HFFc6 (cell line): ENCODE data around the gene EBF3. TPM values are rescaled to one million over a fixed set of nuclear protein-coding genes. Genes with fewer than 3 reads are reported as not detected.

Experiments
- DNase-seq: peaks from one replicate; pipeline ENCODE4 v3.0.0-alpha.2; 2018
- H3K27ac Mint-ChIP-seq: 2 replicates; pipeline ENCODE4 v1.8.0; 2020; ENCODE audit warnings: mild to moderate bottlenecking, mixed read lengths
- H3K27me3 Mint-ChIP-seq: 2 replicates; pipeline ENCODE4 v1.8.0; 2021; ENCODE audit warnings: mild to moderate bottlenecking, moderate library complexity, mixed read lengths; ENCODE audit not compliant: insufficient read depth
- H3K36me3 Mint-ChIP-seq: 2 replicates; pipeline ENCODE4 v1.8.0; 2021; ENCODE audit warnings: low read depth, mixed read lengths
- H3K4me1 Mint-ChIP-seq: 2 replicates; pipeline ENCODE4 v1.8.0; 2020; ENCODE audit warnings: low read depth, mixed read lengths
- H3K4me3 Mint-ChIP-seq: 2 replicates; pipeline ENCODE4 v1.8.0; 2020; ENCODE audit warnings: mild to moderate bottlenecking, moderate library complexity, mixed read lengths
- H3K9me3 Mint-ChIP-seq: 2 replicates; pipeline ENCODE4 v1.8.0; 2020; ENCODE audit warnings: mild to moderate bottlenecking, mixed read lengths
- CTCF ChIP-seq: fragments of 200-600 bp; sonication (generic); IDR thresholded peaks from 2 replicates; pipeline ENCODE4 v1.5.0; 2021; ENCODE audit warnings: antibody characterized with exemption, mild to moderate bottlenecking
- total RNA-seq, 6 experiments: library from RNA; stranded (reverse); fragmentation: NEBNext Ultra II Directional; extraction: Animal tissue kit (Norgen Biotek cat#: 25700); gene quantifications; 2 replicates in 1 of 6; 3 replicates in 5 of 6; pipeline ENCODE4 v1.2.3, GENCODE V29; 2021

The EBF3 gene
- total RNA-seq, 6 experiments from 2014 or later: 0.14 to 0.39 (median 0.21) TPM; not detected in 2

GRCh38 chr10:129885526-129885925 lies 78.5 kb downstream of the EBF3 start:
- Mint-ChIP-seq H3K9me3 (peaks cover 4% of the 10 kb centered on the region; the same call in 1 of the 2 replicates), H3K4me3 (no peak overlapping the region), H3K27me3 (no peaks in the 10 kb centered on the region), H3K36me3 (no peaks in the 10 kb centered on the region), H3K4me1 (no peaks in the 10 kb centered on the region), H3K27ac (no peak overlapping the region)
- DNase-seq: no peak
- TF ChIP-seq CTCF: no peak

GRCh38 chr10:129884398-129885078 lies 79.5 kb downstream of the EBF3 start:
- H3K4me3 Mint-ChIP-seq: no peak overlapping the region
- H3K27ac Mint-ChIP-seq: no peak overlapping the region
- no peaks in the 10 kb centered on the region for H3K27me3 Mint-ChIP-seq
- no peak for DNase-seq
- peaks cover 3% of the 10 kb centered on the region; the same call in 1 of the 2 replicates for H3K9me3 Mint-ChIP-seq
- H3K36me3 Mint-ChIP-seq: no peaks in the 10 kb centered on the region
- H3K4me1 Mint-ChIP-seq: no peaks in the 10 kb centered on the region
- no peak for TF ChIP-seq CTCF

- H3K4me3 Mint-ChIP-seq: no peak overlapping the region
- H3K36me3 Mint-ChIP-seq: no peaks in the 10 kb centered on the region
These were observed 80.3 kb downstream of the EBF3 start for GRCh38 chr10:129883626-129884397.

GRCh38 chr10:129883029-129883428 lies 81.0 kb downstream of the EBF3 start:
- Mint-ChIP-seq H3K4me1 (no peaks in the 10 kb centered on the region), H3K36me3 (no peaks in the 10 kb centered on the region), H3K27me3 (no peaks in the 10 kb centered on the region), H3K9me3 (no peaks in the 10 kb centered on the region; the same call in 1 of the 2 replicates), H3K4me3 (no peak overlapping the region), H3K27ac (no peak overlapping the region)
- TF ChIP-seq CTCF: no peak
- DNase-seq: no peak

More at GRCh38 chr10:129883626-129884397, 80.3 kb downstream of the EBF3 start:
- DNase-seq: no peak
- Mint-ChIP-seq H3K4me1 (no peaks in the 10 kb centered on the region), H3K9me3 (no peaks in the 10 kb centered on the region; the same call in 1 of the 2 replicates), H3K27me3 (no peaks in the 10 kb centered on the region), H3K27ac (no peak overlapping the region)
- TF ChIP-seq CTCF: no peak

GRCh38 chr10:129882291-129883010 lies 81.6 kb downstream of the EBF3 start:
- Mint-ChIP-seq H3K36me3 (no peaks in the 10 kb centered on the region), H3K27ac (no peak overlapping the region)
- DNase-seq: no peak

More at GRCh38 chr10:129882291-129883010, 81.6 kb downstream of the EBF3 start:
- no peaks in the 10 kb centered on the region; the same call in 1 of the 2 replicates for H3K9me3 Mint-ChIP-seq
- no peaks in the 10 kb centered on the region for H3K4me1 Mint-ChIP-seq
- H3K27me3 Mint-ChIP-seq: no peaks in the 10 kb centered on the region
- TF ChIP-seq CTCF: no peak
- H3K4me3 Mint-ChIP-seq: no peak overlapping the region
